HG02943 (cell line): ENCODE results near the gene SERPINI1.

ENCODE experiments used
- ATAC-seq: cut with Tn5 transposase; IDR thresholded peaks from one replicate; pipeline ENCODE4 v1.9.1; 2021; ENCODE audit warnings: mild to moderate bottlenecking, low read depth, moderate library complexity; ENCODE audit not compliant: unreplicated experiment

Gene SERPINI1

DNA sequence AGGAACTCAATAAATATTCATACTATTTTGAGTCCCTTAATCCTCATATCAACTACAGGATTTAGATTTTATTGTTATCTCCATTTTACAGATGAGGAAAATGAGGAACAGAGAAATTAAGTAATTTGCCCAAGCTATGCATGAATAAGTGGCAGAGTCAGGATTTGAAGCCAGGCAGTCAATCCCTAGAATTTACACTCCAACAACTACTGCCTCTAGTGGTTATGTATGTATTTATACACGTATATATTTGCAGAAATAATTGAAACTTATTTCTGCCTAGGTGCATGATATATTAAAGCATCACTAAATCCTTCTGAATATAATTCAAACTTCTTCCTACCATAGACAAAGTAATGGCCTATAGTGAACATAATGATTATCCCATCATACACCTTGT lies 137.4 kb downstream of the SERPINI1 start:
- no peak for ATAC-seq

DNA sequence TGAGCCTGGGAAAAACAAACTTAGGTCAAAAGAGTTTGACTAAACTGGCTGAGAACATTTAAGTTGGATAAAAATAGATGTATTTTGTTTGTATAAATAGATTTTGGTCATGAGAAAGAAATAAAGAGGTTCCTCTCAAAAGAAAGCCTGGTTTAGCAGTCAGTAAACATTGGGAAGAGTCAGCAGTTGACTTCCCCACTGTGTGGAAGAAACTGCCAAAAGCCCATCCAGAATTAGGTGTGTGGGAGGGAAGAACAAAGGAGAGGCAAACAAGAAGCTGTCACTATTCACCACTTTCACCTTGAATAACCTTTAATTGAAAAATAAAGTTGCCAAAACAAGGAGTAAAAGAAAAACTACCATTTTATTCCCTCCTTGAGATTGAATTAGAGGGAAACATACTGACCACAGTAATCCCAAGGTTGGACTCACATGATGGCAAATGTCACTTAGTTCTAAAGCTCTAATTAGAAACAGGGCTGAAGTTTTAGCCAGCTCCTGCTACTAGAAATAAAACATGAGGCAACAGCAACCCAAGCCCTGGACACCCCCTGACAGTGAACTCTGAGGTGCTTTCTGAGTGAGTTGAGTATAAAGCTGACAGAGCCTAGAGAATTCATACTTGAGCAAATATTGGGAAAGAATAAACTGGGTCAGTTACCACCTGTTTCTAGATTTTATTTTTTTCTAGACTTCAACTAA lies 139.3 kb downstream of the SERPINI1 start:
- no peak for ATAC-seq
